ENCODE data around the gene PPP1R26.
"Not testable (repeated sequence)": the region's sequence is repeated elsewhere in the genome, so short reads cannot be mapped to it uniquely, and the experiment has no call there.

DNA sequence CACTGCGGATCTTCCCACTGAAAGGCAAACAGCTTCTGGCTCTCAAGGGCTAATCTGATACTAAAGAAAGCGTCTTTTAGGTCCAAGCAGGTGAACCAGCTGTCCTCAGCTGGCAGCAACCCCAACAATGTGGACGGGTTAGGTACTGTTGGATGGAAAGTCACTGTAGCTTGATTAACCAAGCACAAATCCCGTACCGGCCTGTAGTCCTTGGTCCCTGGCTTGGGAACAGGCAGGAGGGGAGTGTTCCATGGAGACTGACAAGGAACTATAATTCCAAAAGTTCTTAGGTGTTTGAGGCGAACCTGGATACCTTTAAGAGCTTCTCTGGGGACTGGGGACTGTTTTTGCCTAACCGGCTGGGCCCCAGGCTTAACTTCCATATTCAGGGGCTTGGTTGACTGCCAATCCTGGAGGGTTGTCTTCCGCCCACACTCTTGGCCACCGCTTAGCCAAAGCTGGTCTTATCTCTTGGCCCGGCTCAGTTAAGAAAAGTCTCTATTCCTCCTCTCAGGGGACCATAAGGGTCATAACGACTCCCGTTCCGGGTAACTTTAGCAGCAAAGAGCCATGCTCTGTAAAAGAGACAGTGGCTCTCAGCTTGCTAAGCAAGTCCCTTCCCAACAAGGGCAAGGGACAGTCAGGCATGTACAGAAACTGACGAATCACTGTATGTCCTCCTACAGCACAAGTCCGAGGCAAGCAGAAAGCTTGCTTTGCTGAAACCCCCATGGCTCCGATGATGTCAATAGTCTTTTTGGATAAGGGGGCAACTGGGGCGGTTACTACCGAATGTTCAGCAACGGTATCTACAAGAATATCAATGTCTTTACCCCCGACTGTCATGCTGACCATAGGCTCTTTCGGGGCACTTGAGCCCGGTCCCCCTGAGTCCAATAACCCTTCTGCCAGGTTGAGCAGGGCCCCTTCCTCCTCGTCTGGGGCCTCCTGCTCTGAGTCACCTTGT is 38.2 kb upstream of the PPP1R26 start:
- TF ChIP-seq, protein P1, sequence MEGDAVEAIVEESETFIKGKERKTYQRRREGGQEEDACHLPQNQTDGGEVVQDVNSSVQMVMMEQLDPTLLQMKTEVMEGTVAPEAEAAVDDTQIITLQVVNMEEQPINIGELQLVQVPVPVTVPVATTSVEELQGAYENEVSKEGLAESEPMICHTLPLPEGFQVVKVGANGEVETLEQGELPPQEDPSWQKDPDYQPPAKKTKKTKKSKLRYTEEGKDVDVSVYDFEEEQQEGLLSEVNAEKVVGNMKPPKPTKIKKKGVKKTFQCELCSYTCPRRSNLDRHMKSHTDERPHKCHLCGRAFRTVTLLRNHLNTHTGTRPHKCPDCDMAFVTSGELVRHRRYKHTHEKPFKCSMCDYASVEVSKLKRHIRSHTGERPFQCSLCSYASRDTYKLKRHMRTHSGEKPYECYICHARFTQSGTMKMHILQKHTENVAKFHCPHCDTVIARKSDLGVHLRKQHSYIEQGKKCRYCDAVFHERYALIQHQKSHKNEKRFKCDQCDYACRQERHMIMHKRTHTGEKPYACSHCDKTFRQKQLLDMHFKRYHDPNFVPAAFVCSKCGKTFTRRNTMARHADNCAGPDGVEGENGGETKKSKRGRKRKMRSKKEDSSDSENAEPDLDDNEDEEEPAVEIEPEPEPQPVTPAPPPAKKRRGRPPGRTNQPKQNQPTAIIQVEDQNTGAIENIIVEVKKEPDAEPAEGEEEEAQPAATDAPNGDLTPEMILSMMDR (IDR thresholded peaks at IDR 0.05; ENCODE audit: insufficient read depth, low read length, poor library complexity, severe bottlenecking) = not testable (repeated sequence)
- TF ChIP-seq EZH2phosphoT487 (conservative IDR thresholded peaks at IDR 0.05; ENCODE audit: low read length) = not testable (repeated sequence)
